Fibroblast of skin of left quadriceps (primary cell): ENCODE results near the gene PRTFDC1.
"Not testable (repeated sequence)": the region's sequence is repeated elsewhere in the genome, so short reads cannot be mapped to it uniquely, and the experiment has no call there.

Experiments
- DNase-seq, 2 experiments: peaks; one replicate each; pipeline ENCODE4 v3.0.0-alpha.2; 2013; ENCODE audit warnings: low read depth in 2 of 2

Gene PRTFDC1

DNA sequence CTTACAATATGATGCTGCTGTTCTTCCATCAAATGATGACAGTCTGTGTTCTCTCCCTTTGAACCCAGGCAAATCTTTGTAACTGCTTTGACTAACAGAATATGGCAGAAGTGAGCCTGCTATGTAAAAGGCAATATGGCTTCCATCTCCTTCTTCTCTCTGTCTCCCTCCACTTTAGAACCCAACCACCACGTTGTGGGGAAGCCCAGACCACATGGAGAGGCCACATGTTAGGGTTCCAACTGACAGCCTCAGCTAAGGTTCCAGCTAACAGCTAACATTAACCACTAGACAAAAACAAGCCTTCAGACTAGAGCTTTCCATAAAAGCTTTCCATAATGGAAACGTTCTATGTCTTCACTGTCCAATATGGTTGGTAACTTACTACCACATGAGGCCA, 107.7 kb downstream of the PRTFDC1 start:
- DNase-seq = no peak

DNA sequence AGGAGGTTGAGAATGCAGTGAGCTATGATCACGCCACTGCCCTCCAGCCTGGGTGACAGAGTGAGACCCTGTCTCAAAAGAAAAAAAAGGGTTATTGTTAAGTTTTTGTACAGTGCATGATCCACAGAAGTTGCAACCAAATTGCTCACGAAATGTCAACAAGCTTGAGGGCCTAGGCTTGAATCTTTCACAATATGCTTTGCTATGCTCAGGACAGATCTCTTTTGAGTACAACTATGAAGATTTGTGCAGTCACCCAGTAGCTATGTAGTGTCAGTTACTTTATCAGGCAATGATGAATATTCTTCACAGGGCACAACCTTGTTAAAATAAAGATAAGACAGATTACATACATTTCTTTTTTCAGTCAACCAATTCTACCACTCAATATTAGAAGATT, 109.2 kb downstream of the PRTFDC1 start:
- DNase-seq = no peak

DNA sequence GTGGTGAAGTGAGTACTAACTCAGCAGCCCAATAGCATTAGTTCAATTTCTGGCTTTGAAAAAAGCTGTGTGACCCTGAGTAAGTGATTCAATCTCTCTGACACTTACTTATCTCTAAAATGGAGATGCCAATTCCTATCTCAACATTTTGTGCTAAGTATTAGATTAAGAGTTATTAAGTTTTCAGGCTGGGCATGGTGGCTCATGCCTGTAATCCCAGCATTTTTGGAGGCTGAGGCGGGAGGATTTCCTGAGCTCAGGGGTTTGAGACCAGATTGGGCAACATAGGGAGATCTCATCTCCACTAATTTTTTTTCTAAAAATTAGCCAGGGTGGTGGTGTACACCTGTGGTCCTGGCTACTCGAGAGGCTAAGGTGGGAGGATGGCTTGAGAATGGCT, 109.5 kb downstream of the PRTFDC1 start:
- no peak for DNase-seq

DNA sequence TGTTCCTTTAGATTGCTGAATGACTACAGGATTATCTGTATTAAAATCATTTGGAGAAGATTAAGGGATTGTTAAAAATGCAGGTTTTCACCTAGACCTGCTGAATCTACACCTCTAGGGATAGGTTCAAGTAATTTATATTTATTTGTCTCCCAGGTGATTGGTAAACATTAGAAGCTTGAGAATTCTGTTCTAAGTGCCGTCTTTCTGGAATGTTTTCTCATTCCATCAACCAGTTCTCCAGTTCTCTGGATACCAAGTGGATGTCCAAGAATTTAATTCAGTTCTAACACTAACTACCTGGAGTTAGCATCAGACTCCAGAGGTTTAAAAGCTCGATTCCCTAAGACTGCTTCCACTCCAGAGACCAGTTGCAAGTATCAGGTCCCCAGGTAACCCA, 110.9 kb downstream of the PRTFDC1 start:
- no peak for DNase-seq

DNA sequence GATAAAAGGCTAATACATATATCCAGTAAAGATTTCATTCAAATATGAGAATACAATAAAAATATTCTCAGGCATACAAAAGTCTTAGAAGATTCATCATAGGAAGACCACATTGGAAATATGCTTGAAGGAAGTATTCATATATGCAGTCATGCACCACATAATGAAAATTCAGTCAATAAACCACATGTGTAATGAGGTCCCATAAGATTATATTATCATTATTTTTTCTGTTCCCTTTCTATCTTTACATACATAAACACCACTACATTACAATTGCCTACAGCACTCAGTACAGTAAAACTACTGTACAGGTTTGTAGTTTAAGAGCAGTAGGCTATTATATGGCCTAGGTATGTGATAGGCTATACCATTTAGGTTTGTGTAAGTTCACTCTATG, 111.6 kb downstream of the PRTFDC1 start:
- no peak for DNase-seq

DNA sequence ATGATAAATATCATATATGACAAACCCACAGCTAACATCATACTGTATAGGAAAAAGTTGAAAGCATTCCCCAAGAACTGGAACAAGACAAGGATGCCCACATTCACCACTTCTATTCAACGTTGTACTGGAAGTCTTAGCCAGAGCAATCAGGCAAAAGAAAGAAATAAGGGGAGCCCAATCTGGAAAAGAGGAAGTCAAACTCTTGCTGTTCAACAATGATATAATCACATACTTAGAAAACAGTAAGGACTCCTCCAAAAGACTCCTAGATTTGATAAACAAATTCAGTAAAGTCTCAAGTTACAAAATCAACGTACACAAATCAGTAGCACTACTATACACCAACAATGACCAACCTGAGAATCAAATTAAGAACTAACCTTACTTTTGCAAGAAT, 114.6 kb downstream of the PRTFDC1 start:
- DNase-seq = not testable (repeated sequence)

DNA sequence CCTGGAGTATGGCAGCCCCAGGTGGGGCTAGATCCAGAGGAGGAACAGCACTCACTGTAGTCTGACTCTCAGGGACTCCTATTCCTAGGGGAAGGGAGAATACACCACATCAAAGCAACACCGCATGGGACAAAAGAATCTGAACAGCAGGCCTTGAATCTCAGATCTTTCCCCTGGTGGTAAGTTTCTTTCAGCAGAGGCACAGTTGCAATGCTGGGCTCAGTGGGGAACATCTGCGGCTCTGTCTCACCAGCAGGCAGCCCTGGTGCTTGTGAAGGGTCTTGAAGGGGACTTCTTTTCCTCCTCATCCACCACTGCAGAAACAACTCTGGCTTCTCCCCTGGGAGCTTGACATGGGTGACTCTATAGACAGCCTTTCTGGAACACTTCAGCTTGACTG, 117.5 kb downstream of the PRTFDC1 start:
- DNase-seq = no peak

DNA sequence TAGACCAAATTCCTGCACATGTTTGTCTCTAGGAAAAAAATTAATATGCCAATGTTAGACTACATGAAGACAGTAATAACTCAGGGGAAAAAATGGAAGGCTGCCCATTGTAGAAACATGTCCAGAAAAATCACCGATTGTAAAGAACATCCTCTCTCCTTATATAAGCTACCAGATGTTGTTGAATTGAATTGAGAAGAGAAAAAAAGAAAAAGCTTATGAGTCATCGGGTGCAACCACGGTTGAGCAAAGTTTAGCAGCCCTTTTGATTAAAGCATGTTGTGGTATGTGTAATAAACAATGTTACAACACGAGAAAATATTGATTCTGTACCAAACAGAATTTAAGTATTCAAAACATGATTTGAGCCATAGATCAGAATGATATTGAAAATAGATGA, 126.4 kb downstream of the PRTFDC1 start:
- DNase-seq = peak; percentile 72 to 73

DNA sequence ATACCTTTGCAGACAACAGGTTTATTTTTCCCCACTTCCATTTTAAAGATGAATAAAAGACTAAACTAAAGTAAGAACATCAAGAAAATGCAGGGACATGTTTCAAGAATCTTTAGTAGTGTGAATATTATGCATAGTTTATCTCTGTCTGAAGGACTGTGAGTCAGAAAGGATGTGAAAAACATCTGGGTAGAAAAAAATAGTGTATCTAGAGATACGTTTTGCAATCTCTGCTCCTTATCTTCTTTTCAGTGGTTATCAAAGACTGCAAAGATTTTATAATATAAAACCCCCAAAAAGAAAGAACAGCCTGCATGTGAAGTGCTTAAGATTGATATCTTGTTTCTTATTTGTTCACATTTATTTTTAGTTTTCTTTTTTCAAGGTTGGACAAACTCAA, 126.9 kb downstream of the PRTFDC1 start:
- DNase-seq = peak; percentile 20 to 25

DNA sequence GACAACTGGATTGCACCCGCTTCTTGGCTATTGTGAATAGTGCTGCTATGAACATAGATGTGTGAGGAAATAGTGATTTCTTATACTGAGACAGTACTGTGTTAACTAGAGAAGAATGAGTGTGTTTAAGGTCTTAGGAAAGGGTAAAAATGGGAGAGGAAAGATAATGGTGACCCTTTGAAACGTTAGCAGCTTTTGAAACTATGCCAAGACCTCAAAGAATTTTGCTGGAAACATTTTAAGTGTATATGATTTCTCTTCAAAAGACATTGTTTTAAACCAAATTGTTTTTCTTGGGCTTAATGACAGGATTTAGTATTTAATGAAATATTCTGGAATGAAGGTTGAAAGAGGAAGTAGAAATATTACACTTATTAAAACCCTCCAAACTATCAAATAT, 127.9 kb downstream of the PRTFDC1 start:
- DNase-seq = no peak

DNA sequence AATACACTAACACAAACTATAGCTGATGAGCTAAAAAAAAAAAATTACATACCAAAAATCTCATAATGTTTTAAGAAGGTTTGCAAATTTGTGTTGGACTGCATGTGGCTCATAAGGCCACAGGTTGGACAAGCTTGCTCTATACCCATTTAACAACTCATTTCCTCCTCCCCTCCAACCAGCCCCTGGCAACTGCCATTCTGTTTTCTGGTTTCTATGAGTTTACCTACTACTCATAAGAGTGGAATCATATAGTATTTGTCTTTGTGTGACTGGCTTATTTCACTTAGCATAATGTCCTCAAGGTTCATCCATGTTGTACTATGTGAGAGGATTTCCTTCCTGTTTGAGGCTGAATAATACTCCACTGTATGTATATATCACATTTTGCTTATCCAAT, 128.3 kb downstream of the PRTFDC1 start:
- no peak for DNase-seq

DNA sequence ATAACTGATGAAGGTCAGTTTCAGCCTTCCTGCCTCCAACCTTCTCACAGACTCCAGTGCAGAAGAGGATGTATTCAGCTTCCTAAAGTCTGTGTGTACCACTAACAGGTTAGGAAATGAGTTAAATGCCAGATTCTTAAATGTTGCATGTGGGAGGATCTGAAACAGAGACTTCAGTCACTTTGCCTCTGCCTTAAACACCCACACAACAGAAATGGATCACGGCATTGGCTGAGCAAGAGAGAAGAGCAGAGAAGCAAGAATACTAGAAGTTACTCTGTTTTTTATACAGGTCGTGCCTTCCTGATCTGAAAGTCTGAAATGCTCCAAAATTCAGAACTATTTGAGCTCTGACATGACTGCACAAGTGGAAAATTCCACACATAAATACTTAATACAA, 129.8 kb downstream of the PRTFDC1 start:
- no peak for DNase-seq

DNA sequence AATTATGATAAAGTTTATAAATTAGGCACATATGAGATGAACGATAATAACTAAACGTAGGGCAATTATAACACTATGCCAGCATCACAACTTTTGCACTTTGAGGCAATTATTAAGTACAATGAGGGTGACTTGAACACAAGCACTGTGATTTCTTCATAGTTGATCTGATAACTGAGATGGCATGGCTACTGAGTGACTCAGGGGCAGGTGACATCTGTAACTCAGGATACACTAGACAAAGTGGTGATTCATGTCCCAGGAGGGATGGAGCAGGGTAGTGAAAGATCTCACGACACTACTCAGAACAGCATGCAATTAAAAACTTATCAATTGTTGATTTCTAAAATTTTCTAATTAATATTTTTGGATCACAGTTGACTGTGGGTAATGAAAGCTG, 130.4 kb downstream of the PRTFDC1 start:
- DNase-seq = no peak

DNA sequence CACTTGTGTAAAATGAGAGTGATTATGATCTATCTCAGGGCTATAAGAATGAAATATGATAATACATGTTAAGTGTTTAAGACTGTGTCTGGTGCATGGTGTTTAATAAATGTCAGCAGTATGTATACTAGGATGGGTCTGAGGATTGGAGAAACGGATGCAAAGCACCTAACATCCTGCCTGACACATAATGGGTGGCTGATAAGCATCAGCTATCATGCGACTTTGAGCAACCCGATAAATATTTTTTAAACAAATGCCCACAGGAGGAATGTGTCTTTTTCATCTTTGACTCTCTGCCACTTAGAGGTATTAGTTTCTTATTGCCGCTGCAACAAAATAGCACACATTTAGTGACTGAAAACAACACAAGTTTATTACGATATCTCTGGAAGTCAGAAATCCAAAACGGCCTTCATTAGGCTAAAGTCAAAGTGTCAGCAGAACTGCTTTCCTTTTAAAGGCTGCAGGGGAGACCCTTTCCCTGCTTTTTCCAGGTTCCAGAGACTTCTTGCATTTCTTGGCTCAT, 135.5 kb downstream of the PRTFDC1 start:
- no peak for DNase-seq

DNA sequence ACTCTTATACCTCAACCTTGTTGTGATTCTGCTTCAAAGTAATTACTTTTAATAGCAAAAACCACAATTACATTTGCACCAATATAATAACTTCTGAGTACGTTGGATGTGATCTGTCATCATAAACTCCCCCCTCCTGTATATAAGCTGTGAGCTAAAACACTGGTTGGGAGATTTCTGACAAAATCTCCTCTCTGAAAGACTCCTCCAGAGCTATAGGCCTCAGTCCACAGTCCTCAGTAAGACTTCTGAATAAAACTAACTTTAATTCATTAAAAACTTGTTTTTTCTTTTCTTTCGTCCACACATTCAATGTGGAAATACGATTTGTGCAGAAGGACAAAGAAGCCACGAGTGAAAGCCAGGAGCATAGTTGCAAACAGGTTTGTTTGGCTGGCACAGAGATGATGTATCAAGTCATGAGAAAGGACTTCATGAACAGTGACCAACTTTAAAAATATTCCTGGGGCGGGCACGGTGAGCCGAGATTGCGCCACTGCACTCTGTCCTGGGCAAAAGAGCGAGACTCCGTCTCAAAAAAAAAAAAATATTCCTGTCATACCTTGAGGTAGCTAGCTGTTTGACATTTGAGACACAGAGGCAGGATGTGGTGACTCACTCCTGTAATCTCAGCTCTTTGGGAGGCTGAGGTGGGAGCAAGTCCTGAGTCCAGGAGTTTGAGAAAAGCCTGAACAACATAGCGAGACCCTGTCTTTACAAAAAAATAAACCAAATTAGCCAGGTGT, 137.7 kb downstream of the PRTFDC1 start:
- peak in 1 of 2 experiments; percentile 4 for DNase-seq

DNA sequence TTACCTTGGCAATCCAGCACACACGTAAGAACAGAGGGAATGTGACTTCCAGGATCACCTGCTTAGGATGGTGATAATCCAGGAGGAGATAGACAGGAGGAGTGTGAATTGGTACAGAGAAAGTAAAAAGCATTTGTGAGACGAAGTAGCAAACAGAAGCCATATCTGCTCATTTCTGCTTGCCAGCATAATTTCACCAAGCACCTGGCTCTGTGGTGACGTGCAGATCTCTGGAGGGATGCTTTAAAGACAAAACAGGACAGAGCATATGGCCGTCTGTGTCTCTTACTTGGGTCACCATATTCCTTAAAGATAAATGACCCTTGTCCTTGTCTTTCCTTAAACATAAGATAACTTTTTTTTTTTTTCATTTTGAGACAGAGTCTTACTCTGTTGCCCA, 138.6 kb downstream of the PRTFDC1 start:
- DNase-seq = no peak

DNA sequence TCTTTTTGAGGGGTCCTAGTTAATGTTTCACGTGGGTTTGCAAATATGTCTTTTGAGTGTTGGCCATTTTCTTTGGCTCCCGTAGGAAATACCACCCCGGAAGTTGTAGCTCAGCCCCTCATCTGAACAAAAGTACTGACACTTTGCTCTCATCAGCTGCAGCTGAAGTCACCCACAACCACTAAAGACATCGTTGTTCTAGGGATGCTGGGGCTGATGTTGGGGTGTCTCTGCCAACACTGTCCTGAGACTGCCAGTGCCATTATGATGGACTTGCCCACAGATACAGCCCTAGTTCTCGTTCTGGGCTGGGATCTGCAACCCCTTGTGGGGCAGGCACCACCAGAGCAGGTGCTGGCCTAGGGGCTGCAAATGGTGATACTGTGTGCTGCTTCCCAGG, 146.1 kb downstream of the PRTFDC1 start:
- DNase-seq = no peak

DNA sequence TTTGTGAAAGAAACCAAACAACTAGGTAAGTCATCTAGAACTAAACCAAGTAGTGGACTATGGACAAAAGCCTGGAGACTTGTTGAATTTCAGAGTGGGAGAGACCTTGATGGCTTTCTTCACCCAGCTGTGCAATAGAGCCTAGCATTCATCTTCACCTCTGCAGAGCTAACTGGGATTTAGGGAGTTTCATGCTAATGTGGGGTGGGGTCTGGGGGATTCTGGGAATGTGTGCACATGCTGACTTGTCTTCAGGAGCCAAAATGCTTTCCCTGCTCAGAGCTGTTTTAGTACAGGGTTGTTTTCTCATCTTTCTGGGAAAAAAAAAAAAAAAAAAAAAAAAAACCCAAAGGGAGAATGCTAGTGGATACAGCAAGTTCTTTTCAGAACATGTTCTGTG, 147.4 kb downstream of the PRTFDC1 start:
- DNase-seq = no peak

DNA sequence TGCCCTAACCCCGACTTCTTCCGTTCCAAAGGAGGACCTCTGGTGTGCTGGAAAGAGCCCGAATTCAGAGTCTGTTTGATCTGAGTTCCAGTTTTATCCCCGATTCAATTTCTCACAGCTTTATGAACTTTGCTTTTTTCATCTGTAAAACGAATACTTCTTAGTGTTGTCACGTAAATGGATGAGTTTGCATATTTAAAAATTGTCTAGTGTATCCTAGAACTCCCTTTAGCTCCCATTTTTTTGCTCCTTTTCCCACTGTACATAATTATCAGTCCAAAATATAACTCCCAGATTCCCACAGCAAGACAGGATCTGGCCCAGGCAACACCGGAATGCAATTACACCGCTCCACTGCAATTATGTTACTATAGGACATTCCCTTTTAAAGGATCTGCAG, 148.0 kb downstream of the PRTFDC1 start:
- DNase-seq = no peak

DNA sequence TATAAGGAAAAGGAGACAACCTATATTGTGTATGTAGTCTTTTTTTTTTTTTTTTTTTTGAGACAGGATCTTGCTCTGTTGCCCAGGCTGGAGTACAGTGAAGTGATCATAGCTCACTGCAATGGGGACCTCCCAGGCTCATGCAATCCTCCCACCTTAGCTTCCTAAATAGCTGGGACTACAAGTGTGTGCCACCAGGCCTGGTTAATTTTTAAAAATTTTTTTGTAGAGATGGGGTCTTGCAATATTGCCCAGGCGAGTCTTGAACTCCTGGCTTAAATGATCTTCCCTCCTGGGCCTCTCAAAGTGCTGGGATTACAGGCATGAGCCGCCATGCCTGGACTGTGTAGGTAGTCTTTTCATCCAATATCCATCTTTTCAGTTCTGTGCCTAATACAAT, 150.0 kb downstream of the PRTFDC1 start:
- DNase-seq = no peak

DNA sequence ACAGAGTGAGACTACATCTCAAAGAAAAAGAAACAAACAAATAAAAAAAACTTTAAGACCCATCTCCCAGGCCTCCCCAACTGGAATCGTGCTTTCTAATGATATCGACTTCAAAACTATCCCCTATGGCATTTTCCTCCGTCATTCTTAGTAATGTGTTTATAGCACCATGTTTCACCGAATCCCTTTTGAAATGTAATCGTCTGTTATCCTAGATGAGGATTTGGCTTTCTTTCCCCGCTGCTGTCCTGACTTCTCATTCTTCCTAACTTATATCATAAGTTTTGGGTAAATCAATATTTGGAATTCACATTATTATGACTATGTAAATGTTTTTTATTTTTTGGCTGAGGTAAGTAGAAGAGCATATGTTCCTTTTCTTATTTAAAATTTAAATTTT, 151.5 kb downstream of the PRTFDC1 start:
- no peak for DNase-seq
